ENCODE data around the gene GATA5.

GATA5 gene

DNA sequence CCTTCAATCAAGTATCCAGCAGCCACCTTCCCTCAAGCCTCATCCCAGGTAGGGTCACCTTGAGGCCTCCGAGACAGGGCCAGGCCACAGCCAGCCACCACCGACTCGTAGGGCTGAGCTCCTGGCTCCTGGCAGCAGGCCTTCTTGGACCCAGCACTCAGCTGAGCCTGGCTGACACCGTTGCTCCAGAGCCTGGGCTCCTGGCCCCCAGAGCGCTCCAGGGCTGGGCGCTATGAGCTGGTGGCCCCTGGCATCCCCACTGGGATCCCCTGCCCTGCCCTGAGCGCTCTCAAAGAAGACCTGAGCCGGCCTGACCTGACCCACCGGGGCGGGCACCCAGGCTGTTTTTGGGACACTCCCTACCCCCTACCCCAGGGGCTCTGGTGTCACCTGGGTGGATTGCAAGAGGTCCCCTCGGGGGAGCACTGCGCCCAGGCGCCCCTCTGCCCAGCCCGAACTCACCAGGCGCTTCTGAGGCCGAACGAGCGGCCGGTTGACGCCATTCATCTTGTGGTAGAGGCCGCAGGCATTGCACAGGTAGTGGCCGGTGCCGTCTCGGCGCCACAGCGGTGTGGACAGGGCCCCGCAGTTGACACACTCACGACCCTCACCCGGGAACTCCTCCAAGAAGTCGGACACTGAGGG lies 2.7 kb downstream of the GATA5 start:
- DNase-seq (ENCODE audit: low read depth): no peak

DNA sequence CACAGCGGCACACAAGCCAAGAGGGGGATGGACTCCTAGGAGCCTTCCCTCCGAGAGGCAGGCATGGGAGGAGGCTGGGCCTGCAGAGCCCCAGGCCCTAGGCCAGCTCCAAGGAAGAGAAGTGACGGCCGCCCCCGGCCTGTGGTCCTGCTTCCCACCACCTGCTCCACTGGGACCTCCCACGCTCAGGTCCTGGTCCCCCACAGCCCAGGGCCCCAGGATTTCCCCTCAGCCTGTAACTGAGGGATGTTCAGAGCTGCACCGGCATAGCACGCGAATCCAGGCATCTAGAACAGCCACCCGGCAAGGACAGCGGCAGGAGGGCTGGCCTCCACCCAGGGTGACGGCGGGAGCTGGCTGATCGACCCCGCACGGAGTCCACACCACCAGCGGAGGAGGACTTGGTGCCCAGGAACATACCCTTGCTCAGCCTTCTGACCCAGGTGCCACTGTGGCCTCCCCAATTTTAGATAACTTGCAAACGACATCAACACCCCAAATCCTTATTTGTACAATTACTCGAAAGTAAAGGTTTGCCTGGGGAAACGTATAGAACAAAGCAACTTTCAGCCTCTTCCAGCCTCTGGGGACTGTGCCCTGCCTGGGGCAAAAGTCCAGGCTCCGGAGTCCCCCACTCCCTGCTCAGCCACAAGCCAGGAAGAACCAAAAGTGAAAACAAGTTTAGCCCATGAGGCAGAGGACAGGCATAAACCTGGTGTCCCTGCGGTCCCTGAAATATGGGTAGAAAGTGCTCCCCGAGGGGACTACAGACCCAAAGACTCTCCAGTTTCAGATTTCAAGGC lies 3.5 kb downstream of the GATA5 start:
- DNase-seq (ENCODE audit: low read depth): no peak

DNA sequence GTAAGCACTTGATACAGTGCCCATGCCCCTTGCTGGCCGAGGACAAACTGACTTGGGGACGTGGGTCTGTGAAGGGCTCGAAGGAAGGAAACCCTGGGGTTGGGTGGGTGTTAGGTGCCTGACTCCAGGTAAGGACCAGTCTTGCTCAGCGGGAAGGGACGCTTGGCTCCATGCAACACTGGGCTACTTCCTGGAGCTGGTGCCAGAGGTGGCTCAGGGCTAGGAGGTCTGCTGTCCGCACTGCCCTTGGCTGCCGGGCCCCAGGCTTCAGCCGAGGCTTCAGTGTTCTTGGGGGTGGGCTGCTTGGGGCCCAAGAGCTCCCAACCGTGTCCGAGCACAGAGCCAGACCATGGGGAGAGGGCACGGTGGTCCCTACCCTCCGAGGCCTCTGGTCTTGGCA lies 5.3 kb downstream of the GATA5 start:
- DNase-seq (ENCODE audit: low read depth): no peak

DNA sequence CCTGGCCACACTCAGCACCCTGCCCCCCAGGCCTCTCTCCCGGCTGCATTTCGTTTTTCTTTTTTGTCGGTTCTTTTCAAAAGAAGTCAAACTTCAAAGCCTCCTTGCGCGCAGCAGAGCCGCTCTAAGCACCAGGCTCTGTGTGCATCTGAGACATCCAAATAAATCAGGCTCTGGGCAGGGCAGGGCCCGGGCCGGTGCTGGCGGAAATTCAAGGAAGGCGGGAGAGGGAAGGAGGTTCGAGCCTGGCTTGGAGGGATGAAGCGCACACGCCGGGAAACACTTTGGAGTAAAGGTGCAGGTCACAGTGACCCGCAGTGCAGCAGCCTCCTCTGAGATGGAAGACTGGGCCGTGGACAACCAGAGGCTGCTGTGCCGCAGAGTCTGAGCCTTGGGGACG lies 5.8 kb downstream of the GATA5 start:
- no peak for DNase-seq (ENCODE audit: low read depth)

DNA sequence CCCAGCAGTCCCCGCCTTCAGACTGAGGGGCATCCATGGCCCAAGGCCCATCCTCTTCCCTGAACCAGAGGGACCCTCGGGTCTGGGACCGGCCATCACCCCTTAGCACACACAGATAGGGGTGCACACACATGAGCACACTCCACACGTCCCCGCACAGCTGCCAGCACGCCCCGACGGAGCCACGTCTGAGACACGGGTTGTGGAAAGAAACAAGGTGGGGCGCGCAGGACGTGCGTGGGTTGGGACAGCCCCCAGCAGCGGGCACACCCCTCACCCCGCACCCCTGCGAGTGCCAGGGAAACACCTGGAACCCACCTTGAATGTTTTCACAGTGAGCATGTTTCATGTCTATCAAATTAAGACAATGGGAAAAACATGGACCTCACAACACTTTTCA lies 6.4 kb downstream of the GATA5 start:
- DNase-seq (ENCODE audit: low read depth): no peak

DNA sequence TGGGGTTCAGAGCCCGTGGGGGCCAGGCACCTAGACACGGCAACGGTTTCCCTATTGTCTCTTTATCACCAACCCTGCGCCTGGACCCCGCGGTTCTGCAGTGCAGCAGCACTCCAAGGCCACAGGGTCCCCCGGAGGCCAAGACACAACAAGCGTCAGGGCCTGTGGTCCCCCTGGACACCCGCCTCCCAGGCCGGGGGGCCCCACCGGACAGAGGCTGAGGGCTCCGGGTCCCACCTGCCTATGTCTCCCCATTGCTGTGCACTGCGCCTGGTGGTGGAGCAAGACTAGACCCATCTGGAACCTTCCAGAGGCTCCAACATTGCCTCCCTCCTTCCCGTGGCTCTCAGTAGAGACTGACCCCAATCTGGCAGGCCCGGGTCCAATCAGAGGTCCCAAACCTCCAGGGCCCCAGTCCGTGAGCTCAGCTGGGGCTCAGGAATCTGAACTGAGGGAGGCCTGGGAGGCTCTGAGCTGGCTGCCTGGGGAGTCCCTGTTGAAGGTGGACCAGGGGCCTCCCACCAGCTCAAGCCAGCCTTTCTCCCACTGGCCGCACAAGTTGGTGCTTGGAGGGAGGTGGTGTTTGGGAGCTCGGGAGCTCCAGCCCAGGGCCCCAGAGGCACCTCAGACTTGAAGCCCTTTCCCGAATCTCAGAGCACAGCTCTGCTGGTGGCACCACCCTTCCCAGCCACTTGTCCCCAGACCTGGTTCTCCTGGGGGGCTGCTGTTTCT lies 8.8 kb downstream of the GATA5 start:
- no peak for DNase-seq (ENCODE audit: low read depth)

DNA sequence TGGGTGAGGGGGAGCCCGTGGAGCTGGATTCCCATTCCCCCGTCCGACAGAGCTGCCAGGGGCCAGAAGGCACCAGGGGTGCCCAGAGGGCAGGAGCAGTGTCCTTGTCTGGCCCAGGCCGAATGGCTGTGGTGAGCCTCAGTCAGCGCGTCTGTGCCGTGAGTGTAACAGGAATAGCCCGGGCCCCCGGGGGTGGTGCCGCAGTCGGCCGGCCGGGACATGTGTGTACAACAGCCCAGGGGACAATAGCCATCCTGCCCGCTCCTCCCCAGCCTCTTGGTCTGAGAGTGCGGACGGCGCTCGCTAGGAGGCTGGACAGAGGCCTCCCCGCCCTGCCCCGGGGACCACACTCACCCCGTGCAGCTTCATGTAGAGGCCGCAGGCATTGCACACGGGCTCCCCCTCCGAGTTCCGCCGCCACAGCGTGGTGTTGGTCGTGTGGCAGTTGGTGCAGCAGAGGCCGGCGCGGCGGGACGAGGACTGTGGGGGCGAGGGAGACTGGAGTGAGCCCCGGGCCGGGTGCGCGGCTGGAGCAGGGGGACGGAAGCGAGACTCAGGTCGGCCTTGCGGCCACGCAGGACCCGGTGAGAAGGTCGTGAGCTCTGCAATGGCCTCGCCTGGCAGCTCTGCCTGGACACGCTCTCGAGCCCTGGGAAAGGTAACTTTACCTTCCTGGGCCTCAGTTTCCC lies 9.6 kb downstream of the GATA5 start:
- no peak for DNase-seq (ENCODE audit: low read depth)

DNA sequence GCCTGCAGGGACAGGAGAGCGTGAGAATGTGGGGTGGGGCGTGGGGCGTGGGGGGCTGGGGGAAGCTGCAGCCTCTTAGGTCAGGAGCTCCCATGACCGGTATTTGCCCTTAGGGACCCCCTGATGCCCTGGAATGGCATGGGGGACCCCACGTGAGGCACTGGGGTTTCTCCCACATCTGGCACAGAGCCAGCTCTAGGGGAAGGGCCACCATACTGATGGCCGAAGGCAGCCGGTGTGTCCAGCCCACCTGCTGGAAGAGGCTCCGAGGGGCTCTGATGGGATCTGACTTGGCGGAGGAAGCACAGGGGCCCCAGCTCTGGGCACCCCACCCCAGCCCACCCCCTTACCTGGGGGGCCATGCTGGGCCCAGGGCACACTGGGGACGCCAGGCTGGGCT lies 10.8 kb downstream of the GATA5 start:
- no peak for DNase-seq (ENCODE audit: low read depth)

DNA sequence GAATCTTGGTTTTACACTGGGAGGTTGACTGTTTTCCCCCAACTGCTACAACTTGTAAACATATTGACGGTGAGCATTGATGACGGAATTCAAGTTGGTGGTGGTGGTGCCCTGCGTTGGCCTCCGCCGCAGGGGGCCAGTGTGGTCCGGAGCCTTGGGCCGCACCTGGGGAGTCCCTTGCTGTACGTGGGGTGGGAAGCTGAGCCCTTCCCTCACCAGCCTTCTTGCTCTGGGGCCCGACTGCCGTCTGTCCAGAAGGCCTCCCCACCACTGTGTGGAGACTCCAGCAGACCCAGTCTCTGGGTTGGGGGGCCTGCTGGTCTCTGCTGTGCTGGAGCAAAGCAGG lies 11.4 kb downstream of the GATA5 start:
- no peak for DNase-seq (ENCODE audit: low read depth)

DNA sequence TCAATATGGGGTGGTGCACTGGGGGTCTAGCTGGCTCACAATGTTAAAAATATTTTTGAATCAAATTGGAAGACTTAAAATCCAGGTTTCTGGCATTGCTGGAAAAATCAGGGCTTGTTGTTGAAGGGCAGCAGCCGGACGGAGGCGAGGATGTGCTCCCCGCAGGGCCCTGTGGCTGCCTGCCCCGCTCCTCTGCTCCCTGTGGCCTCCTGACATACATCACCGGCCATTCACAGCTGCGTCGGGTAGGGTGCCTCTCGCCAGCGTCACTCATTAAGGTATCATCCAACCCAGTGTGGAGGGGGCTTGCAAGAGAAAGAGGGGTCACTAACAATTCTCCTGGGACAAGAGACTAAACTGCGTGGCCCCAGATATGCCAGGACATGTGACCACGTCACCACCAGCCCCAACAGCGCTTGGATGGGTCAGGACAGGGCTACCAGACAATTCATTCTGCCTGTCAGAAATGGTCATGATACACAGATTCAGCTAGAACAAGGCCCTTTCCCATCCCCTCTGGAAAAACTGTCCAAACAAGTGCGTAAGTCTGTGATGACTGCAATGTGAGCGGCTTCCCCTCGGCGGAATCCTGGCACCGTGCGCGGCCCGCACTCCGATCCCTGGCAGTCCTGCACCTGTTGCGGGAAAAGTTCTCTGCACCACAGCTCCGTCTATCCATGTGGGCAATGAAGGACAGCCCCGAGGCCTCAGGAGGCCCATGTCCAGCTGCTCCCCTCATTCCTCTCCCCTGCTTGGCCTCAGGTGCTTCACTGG lies 12.0 kb downstream of the GATA5 start:
- no peak for DNase-seq (ENCODE audit: low read depth)

DNA sequence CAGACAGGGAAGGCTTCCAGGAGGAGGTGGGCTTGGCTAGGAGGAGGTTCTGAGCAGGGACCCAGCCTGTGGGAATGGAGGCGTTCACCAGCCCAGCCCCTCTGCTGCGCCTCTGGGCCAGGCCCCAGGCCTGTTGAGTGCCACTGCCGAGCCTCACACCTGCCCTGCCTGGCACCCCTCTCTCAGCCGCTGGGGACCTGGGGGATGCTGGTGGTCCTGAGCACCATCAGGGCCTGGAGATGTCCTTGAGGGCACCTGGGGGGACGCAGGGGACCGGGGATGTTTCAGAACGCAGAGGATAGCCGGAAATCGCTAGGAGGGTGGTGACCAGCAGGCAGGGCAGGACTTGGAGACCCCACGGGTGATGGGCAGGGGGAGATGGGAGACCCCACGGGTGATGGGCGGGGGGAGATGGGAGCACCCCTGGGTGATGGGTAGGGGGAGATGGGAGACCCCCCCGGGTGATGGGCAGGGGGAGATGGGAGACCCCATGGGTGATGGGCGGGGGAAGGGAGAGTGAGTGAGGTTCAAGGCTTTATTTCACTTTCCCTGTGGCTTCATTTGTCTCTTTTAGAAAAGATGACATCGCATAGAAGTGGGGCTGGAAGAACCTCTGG lies 12.7 kb downstream of the GATA5 start:
- DNase-seq (ENCODE audit: low read depth): no peak

DNA sequence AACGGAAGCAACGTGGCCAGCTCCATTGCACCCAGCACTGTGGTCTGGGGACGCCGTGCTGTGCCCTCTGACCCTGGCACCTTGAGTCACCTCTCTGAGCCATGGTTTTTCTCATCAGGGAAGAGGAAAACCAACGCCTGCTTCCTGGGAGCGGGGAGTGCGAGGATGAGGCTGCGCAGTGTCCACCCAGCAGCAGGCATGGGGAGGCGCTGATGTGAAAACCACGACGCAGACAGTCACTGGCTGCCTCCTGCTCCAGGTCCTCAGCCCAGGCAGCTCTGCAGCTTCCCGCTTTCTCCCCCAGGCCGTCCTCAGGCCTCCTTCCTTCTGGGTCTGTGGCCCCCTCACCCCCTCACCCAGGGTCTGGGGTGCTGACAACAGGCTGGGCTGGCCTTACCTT lies 14.0 kb downstream of the GATA5 start:
- DNase-seq (ENCODE audit: low read depth): no peak

DNA sequence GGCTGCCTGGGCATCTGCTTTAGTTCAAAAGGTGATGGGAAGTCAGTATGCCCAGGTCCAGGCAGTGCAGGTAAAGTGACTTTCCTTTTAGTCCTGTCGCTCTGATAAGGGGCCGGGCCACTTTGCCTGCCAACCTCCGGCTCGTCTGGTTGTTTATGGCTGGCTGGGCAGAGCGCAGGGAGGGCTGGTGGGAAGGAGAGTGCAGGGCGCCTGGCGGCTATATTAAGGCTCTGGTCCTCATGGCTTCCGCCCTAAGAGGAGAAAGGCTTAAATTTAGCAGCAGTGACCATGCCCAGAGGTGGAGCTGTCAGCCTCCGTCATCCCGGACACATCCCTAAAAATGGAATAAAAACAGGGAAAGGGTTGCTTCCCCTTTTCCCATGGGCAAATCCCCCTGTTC lies 14.6 kb downstream of the GATA5 start:
- DNase-seq (ENCODE audit: low read depth): no peak

DNA sequence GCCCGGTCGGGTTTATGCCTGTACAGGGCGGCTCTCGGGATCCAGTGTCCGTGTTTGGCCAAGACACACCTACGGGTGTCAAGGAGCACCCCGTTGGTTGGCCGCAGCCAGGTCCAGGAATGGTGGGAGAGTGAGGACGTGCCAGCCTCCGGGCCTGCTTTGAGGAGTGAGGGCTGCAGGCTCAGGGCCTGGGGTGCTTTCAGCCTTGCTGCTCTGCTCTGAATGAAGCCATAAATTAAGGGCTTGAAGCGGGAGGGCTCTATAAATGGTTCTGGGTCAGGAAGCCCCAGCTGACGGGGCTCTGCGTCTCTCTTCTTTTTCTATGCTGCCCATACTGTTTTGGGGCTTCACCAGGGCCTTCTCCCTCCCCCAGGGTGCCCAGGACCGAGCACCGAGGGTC lies 15.1 kb downstream of the GATA5 start:
- no peak for DNase-seq (ENCODE audit: low read depth)

DNA sequence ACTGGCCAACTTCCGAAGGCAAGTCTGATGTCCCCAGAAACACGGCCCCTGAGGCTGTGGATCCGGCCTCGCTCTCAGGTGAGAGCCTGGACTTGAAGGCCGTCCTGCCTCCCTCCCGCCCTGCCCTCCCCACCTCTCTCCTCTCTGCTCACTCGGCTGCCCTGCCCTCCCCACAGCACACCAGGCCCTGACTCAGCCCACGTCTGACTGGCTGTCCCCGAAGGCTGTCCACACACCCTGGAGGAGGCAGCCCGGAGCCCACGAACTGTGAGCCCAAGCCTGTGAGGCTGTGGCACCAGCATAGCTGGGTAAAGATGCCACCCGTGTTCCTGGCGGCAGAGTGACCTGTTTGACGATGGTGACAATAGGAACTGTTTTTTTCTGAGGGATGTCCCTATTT lies 16.3 kb downstream of the GATA5 start:
- DNase-seq (ENCODE audit: low read depth): no peak

DNA sequence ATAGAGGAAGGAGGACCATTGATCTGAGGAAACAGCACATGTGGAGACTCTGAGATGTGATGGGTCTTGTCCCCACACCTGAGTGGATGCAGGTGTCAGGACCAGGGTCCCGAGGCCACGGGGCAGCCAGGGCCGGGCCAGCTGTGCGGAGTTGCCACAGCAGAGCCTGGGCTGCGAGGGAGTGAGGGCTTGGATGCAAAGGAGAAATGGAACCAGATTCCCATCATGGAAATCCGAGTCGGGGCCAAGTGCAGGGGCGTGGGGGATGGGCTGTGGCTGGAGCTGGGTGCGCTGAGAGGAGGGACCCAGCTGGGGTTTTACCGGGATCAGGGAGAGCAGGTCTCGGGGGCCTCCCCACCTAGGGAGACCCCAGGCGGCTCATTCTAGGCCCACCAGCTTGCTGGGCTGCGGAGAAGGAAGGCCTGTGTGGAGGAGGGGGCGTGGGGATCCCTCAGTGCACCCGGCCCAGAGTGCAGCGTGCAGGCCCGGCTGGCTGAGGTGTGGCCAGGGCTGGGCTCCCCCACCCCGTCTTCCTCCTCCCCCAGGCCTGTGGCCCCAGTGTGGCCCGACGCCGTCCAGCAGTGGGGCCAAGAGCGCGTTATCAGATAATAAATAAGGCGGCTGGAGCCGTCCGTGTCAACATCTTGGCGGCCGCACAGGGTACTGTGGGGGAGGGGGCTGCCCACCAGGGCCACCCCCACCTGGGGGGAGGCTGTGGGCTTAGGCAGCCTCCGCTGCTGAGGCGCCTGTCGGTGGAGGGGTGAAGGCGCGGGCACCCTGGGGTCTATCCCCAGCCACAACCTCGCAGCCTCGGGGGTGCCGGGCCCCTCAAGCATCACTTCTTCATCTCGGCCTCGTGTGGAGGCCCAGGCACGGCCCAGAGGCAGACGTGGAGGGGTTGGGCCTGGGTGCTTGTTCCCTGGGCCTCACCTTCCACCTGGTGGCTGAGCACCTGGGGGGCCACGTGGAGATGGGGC lies 17.2 kb downstream of the GATA5 start:
- no peak for DNase-seq (ENCODE audit: low read depth)

DNA sequence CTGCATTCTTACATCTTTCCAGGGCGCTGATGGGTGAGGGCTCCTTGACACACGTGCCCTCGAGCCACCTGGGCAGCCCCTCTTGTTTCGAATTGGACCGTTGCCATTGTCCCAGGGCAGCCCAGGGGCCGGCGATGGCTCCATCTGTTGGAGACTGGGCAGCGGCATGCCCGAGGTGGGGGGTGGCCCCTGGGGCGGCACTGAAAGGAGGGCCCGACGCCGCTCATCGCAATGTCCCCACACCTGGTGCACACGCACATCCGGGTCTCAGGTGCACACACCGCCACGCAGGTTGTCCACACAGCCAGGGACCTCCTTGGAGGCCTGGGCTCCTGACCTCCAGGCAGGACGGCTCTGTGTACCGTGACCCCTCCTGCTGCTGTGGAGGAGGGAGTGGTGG lies 18.0 kb downstream of the GATA5 start:
- DNase-seq (ENCODE audit: low read depth): no peak

DNA sequence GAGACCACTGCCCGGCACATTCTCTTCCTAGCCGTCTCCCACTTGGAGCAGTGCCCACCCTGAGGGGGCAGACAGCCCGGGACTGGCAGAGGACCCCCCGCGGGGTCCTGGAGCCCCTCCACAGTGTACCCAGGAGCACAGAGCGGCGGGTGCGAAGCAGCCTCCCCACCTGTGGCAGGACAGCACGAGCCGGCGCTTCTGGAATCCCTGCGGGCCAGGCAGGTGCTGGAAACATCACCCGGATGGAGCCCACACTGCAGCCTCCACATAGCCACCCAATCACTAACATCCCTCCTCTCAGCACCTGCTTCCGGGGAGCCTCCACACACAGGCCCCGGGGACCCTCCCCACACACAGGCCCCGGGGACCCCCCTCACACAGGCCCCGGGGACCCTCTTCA lies 18.7 kb downstream of the GATA5 start:
- DNase-seq (ENCODE audit: low read depth): no peak

DNA sequence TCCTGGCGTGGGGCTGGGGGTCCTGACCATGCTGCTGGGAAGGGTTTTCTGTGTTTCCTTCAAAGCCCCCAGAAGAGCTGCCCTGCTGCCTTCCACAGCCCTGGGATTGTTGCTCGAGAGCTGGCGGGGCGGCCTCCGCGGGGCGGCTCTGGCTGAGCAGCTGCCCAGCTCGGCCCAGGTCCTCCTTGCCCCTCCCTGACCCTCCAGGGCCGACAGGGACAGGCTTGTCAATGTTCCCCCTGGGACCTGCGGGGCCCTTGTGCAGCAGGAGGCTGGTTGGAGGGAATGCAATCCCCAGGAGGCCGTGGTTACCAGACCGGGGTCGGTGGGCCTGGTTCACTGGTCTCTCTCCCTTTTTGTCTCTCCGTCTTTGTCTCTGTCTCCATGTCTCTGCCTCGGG lies 19.9 kb downstream of the GATA5 start:
- no peak for DNase-seq (ENCODE audit: low read depth)

DNA sequence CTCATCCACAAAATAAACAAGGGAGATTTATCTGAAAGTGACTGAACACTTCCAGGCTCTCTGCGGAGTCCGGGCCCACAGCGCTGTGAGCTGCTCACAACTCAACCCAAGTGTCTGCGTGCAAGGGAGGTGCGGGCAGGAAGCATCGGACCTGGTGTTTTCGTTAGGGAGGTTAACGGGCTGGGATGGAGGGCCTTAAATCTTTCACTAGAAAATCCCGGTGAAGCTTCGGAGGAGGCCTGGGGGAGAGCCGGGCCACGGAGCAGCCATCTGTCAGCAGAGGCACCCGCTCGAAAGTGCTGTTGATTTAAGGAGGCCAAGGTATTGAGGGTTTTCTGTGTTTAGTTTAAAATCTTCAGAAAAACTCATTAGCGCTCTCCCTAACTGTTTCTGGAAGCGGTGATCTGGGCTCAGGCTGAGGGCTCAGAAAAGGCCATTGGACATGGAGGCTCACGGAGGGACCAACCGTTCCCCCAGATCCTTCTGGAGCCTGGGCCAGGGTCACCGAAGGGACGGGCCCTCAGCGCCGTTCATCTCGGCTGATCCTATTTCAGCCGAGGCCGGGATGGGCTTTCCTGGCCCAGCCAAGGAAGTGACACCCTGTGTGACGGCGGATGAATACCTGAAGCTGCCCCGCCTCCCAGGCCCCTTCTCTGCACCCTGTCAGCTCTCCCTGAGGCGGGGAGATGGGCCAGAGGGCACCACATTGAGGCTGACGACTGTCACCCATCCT lies 20.7 kb downstream of the GATA5 start:
- no peak for DNase-seq (ENCODE audit: low read depth)
